ENCODE measurements around the gene TMEM209.
"Not testable (repeated sequence)": the region's sequence is repeated elsewhere in the genome, so short reads cannot be mapped to it uniquely, and the experiment has no call there.

The TMEM209 gene

DNA sequence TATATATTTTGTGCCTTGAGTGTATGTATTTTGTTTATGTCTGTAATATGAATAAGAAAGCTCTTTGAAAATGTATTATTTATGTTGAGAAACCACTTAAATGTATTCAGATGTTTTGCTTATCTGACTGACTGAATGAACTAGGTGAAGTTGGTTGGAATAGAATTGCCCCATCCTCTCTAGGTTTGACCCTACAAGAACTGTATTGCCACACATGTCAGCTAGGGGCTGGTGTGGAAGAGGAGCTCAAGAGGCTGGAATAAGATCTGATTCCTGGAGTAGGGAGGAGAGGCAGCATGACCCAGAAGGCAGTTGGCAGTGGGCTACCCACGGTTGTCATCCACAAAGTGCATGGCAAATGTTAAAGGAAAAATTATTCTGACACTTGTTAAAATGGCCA lies 11.5 kb upstream of the TMEM209 start:
- no peak for DNase-seq

DNA sequence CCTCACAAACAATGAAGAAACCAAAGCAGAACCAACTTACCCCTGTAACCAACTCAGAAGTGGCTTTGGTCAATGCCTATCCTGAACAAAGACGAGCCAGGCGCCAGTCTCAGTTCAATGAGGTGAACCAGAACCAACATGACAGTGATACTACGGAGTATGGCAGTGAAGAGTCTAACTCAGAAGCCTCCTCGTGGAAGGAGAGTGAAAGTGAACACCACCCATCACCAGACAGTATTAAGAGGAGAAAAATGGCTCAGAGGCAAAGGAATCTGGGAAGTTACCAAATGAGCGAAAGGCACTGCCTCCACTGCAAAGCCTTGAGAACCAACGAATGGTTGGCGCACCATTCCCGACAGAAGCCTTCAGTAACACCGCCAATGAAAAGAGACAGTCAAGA lies 10.8 kb upstream of the TMEM209 start:
- no peak for DNase-seq

DNA sequence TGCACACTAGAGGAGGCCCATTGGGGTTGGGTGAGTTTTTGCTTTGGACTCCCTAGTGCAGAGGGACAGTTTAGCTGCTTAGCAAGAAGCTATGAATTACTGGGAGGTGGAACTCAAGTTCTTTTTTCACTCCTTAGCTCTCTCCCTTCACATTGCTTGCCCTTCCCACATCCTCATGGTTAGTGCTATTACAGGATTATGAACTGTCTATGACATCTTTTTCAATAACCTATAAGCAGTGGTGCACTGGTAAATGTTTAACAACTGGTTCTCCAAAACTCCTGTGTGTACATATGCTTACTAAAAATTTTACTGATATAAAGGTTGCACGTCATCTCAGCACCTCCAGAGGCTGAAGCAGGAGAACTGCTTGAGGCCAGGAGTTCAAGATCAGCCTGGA lies 8.6 kb upstream of the TMEM209 start:
- DNase-seq: no peak

DNA sequence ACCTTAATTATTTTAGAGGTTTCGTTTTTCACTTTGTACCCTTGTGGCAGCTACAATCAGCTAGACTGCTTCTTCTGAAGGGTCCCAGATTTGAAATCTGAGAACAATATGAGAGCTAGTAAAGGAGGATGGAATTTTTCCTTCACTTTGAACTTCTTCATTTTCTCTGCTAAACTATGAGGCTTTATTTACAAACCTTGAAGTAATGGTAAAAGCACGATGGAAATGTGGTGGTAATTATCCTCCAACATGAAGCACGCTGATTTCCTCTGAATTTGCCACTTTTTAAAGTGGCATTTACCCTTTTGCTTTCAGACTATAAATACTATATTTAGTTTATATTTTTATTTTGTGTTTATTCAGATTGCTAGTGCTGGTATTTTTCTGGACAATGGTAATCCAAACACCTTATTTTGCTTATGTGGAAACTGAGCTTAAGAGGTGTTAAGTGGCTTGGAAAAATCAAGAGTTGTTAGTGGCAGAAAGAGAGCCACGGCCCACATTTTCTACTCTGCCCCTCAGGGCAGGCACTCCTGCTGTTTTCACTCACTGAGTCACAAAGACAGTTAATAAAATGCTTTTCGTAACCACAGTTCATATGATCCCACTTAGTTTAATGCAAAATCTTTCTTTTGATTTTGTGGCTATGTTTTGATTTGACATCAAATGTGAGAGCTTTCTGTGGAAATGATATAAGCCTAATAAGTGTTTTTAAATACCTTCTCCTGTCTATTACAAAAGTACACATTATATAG lies 5.2 kb upstream of the TMEM209 start:
- no peak for DNase-seq

DNA sequence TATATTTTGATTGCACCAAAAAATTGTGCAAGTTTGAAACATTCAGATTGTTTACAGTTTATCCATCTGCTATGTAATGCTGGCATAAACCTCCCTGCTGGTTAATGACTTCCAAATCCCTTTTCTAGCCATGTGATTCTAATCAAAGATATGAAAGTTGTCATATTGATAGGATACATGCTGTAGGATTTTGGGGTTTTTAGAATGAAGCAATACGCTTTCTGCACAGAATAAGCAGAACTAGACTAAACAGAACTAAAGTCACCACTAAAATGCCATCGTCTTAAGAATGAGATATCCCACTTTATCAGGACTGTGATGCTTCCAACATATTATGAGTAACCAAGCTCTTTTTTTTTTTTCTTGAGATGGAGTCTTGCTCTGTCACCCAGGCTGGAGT lies 3.3 kb upstream of the TMEM209 start:
- DNase-seq: no peak

DNA sequence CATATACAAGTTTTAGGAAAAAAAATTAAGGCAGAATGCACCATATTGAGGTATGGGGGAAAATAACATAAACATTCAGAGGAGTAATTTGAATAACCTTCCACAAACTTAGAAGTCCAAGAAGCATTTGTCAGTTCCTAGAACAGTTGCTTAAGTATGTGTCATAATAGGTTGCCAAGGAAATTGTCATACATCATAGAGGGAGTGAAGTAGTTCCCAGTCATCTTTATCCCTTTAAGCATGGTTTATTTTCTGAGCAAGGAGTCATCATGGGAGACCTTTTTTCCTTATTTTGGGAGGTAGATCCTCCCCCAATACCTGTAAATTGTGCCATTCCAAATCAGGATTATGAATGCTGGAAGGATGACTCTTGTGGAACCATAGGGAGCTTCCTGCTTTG lies 2.4 kb upstream of the TMEM209 start, which contains the start of gene SSMEM1:
SSMEM1 (plus strand) TSS at position 219 of the 400 bp plus-strand sequence; CDS start at position 270, 51 bp downstream.
- DNase-seq: no peak

DNA sequence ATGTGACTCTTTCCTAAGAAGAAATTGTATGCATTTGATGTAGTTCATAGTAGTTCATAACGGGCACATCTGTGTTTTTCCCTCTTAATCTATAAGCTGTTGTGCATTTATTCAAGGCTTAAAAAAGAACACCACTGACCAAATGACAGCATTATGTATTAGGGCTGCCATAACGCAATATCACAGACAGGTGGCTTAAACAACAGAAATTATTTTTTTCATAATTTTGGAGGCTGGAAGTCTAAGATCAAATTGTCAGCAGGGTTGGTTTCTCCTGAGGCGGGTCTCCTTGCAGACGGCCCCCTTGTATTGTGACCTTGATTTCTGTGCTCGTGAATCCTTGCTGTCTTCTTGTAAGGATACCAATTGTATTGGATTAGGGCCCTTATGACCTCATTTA lies 1.8 kb upstream of the TMEM209 start:
- peak; percentile 35 for DNase-seq

DNA sequence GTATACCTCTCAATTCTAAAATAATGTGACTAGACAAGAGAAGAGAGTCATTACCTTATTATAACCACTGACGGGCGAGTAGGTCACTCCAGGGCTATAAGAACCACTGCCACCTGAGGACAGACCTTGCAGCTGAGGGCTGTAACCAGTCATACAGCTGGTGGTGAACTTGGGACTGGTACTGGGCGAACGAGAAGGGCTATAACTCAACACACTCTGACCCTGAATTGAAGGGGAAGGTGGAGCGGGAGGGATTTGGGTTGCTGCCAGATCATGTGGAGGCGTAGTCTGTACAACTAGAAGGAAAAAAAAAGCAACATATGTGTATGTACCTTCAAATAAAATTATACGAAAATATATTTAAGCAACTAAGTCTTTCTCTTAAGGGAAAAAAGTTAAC lies 3.4 kb downstream of the TMEM209 start:
- DNase-seq: no peak

DNA sequence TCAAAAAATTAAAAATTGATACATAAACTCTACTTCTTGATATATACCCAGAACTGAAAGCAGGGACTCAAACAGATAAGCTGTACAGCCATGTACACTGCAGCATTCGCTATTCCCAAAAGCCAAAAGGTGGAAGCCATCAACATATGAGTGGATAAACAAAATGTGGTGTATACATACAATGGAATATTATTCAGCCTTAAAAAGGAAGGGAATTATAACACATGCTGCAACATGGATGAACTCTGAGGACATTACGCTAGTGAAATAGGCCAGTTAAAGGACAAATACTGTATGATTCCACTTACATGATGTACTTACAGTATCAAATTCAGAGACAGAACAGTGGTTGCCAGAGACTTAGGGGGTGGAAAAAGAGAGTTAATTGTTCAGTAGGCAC lies 8.1 kb downstream of the TMEM209 start:
- DNase-seq: no peak

DNA sequence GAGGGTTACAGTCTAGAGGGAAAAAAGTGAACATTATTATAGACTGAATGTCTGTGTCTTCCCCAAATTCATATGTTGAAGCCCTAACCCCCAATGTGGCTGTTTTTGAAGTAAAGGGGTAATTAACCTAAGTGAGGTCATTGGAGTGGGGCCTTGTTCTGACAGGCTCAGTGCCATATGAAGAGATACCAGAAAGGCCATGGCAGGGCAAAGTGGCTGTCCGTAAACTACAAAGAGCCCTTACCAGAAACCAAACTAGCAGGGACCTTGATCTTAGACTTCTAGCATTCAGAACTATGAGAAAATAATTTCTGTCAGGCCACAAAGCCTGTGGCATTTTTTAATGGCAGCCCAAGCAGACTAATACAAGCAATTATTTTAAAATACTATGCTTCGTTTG lies 8.7 kb downstream of the TMEM209 start:
- DNase-seq: no peak

DNA sequence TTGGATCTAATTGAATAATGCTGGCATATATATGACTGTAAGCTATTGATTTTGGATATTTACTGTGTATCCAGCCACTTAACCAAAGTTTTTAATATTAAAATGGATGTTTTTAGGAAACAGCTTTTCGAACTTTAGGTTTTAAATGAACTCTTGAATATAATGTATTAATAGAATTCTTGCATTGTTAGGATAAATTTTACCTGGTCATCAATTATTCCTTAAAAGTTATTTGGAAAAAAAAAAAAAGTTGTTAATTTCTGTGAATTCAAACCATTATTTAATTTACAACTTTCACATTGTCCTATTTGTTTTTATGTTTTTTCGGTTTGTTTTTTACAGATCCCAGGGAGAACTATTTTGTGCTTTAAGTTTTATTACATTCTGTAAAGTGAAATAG lies 9.8 kb downstream of the TMEM209 start:
- no peak for DNase-seq

DNA sequence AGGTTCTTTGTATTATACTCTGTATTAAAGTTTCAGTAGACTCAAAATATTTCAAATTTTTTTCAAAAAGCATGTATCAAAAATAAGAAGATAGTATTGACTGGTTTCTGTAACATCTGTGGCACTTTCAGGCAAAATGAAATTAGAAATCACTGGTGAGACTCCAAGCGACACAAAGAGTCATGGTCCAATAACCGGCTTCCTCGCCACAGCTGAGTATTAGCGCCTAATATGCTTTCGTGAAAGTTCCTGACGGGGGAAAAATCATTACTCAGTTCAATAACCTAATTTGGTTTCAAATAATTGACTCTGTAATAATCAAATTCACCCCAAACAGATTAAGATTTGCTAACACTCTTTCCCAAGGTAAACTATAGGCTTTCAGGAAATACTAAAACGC lies 13.4 kb downstream of the TMEM209 start:
- DNase-seq: no peak

DNA sequence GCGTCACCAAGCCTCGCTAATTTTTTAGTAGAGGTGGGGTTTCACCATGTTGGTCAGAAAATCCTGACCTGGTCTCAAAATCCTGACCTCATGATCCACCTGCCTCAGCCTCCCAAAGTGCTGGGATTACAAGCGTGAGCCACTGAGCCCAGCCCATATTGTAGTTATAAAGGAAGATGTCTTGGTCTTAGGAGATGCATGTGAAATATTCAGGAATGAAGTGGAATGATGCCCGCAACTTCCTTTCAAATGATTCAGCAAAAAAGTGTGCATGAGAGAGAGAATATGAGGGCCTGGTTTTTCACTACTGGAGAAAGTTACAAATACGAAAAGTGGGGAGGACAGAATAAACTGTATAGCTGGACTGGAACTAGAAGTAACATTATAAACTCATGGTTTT lies 15.9 kb downstream of the TMEM209 start:
- DNase-seq: no peak

DNA sequence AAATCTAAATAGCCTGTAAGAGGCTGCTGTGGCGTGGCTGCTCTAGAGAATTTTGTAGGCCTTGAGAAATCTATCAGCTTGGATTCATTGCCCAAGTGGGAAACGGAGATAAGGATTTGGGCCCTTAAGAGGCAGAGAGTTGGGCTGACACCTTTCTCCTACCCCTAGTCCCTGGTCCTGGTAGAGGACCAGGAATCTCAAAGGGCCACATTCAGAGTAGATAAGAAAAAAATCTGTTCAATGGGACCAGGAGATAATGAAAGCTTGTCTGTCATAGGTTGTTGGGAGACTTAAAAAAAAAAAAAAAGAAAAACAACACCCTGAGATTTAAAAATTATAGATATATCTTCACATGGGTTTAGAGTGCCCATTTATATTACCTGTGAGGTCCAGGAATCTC lies 17.8 kb downstream of the TMEM209 start:
- no peak for DNase-seq

DNA sequence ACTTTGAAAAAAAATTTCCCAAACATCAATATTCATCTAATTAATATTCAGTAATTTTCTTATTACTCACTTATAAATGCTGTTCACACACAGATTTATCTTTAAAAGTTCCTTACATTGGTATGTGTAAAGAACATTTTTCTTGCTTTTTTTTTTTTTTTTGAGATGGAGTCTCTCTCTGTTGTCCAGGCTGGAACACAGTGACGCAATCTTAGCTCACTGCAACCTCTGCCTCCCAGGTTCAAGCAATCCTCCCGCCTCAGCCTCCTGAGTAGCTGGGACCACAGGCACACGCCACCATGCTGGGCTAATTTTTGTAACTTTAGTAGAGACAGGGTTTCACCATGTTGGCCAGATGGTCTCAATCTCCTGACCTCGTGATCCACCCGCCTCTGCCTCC lies 20.9 kb downstream of the TMEM209 start:
- not testable (repeated sequence) for DNase-seq

DNA sequence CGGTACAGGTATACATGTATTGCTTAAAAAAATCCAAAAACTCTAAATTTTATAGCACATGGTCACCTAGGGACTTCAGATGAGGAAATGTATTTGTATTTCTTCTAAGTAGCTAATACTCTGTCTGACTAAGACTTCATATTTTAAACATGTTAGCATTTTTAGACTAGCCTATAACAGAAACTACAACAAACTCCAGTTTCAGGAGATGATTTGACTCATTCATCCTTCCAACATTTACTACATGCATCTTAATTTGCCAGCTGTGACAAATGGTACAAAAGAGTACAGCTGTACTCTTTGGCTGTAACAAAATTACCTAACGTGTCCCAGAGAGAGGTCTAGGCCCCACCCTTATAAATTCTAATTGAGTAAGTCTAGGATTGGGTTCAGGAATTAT lies 22.2 kb downstream of the TMEM209 start:
- no peak for DNase-seq

DNA sequence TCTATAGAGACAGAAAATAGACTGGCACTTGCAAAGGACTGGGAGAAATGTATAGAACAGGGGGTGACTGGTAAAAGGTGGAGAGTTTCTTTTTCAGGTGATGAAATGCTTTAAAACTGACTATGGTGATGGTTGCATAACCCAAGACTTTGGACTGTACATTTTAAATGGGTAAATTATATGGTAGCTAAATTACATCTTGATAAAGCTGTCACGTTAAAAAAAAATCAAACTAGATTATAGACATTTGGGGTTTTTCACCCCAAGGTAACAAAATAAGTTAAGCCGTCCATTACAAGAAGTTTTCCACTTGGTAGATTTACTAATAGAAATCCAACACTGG lies 24.0 kb downstream of the TMEM209 start:
- DNase-seq: no peak

DNA sequence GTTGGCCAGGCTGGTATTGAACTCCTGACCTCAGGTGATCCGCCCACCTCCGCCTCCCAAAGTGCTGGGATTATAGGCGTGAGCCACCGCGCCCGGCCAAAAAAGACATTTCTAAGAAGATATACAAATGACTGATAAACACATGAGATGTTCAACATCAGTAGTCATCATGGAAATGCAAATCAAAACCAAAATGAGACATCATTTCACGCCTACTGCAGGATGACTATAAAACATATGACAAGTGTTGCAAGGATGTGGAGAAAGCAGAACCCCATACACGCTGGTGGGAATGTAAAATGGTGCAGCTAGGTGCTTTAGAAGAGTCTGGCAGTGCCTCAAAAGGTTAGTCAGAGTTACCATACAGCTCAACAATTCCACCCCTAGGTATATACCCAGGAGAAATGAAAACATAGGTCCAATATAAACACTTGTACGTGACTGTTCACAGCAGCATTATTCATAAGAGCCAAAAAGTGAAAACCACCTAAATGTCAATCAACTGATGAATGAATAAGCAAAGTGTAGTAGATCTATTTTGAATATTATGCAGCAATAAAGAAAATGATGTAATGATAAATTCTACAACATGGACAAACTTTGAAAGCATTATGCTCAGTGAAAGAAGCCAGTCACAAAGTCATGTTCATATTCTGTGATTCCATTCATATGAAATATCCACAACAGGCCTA lies 24.5 kb downstream of the TMEM209 start:
- DNase-seq: no peak

DNA sequence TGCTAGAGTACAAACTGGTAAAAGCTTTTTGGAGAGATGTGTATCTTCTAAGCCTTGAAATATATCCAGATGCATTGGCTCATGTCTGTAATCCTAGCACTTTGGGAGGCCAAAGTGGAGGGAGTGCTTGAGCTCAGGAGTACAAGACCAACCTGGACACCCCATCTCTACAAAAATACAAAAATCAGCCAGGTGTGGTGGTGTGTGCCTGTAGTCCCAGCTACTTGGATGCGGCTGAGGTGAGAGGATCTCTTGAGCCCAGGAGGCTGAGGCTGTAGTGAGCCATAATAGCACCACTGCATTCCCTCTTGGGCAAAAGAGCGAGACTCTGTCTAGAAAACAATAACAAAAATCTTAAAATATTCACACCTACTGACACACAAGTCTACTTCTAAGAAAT lies 25.6 kb downstream of the TMEM209 start:
- DNase-seq: no peak

DNA sequence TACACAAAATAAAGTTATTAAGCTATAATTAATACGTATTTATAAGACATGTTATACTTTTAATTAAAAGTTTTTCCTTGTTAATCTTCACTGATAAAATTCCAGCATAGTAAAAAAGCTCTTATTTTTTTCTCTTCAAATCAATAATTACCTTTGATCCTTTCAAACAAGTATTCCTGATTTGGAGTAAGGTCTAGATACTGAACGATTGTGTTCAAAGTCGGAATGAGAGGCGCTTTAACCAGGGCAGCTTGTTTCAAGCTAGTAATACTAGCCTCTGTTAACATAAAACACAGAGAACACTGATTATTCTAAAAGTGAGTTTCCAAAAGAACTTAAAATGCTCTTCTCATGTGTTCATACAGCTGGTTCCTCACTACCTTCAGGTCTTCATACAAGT lies 27.0 kb downstream of the TMEM209 start:
- DNase-seq: no peak

DNA sequence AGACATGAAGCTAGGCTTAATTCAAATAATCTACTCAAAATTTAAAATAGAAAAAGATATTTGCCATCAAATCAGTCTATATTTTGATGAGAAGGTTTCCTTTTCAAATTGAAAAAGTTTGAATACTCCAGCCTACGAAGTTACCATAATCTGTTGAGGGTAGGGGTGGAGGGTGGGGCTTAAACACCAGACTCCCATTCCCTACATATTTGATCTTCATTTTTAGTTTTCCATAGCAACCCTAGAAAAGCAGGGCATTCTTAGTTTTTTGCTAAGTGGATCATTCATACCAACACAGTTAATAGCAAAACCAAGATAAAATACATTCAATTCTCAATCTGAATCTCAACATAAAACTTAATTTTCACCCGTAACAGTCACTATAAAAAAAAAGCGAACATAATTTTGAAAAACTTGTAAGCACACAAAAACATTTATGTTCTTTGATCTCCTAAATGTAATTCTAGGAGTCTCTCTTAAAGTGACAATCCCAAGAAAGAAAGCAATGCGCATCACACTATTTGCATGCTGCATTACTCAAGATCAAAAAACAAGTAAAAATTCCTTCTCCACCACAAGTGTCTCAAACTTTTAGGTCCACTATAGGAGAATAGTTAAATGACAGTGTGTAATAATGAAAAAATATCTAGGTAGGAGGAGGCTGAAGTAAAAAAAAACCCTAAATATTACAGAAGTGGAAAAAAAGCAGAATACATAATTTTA lies 30.8 kb downstream of the TMEM209 start:
- DNase-seq: no peak

DNA sequence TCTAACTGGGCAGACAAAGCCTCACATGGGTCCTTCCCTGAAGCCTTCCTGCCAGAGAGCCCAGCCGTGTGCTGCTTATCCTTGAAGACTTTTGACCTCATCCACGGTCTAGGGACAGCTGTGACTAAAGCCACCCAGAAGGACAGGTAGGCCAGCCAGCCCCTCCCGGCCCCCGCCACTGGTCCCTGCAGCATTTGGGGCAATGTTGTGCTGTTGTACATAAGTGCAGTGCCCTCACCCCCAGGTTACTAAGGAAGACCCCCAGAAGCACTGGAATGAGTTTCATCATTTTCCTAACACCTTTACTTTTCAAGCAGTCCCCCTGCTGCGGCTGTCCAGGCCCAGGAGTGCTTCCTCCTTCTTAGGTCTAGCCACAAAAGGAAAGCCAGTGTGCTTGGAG lies 43.0 kb downstream of the TMEM209 start:
- no peak for DNase-seq

DNA sequence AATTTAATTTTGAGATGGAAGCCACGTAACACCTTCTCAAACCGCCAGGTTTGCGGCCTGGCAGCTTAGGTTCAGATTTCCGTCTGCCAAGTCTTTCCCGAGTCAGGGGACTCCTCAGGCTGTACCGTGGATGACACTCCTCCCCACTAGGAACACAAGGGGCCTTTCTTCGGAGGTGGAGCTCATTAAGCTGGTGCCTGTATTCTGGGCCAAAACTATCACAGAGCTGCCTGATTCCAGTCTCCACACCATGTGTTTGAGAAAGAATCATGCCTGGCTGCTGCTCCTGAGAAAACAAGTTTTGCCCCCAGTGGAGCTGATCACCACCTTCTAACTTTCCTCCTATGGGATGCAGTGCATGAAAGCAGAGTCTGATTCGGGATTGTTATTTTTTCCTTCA lies 44.8 kb downstream of the TMEM209 start:
- no peak for DNase-seq

DNA sequence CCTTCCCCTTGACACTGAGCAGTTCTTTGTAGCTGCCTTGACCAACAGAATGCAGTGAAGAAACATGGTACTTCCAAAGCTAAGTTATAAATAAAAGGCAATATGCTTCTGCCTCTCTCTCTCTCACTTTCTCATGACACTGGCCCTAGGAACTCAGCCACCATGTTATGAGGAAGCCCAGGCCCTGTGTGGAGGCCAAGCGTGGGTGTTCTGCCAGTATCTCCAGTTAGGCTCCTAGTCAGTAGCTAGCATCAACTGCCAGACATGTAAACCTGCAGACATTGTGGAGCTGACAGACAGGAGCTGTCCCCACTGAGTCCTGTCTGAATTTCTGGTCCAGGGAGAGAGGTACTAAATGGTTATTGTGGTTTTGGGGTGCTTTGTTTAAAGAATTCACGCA lies 45.2 kb downstream of the TMEM209 start:
- DNase-seq: no peak

Measured in DMS53 (cell line).